ENCODE measurements around the gene C19orf38. TPM values are rescaled to one million over a fixed set of nuclear protein-coding genes. Genes with fewer than 3 reads are reported as not detected.
"Not testable (repeated sequence)": the region's sequence is repeated elsewhere in the genome, so short reads cannot be mapped to it uniquely, and the experiment has no call there.

C19orf38 gene
- total RNA-seq, 1 donor from 2014 or later: not detected

DNA sequence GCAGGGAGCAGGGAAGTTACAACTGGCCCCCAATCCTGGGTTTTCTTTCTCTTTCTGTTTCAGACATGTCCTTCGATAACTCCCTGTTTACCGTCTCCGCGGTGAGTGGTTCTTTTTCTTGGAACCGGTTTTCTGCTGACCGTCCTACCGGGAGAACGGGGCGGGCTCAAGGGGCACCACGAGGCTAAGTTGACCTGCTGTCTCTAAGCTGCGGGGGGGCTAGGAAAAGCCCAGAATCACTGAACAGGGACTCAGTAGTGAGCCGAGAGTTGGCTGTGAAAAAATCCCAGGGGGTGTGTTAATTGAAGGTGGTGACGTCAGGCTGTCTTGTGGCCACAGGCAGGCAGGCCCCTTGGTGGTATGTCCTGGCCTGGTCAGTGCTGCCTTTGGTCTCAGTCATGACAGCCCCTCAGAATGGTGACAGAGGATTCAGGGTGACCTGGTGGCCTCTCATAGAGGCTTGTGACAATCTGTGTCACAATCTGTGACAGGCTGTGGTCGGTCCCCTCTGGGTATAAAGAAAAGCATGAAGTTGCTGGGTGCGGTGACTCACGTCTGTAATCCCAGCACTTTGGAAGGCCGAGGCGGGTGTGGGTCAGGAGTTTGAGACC lies 15.0 kb downstream of the C19orf38 start:
- no peak for DNase-seq (ENCODE audit: low read depth, low spot score)
- peak overlapping the region; percentile 47 for H3K4me3 Mint-ChIP-seq

GRCh38 chr19:10864538-10864899 lies 16.3 kb downstream of the C19orf38 start:
- Mint-ChIP-seq H3K27me3 (ENCODE audit: low read depth) (no peaks in the 10 kb centered on the region), H3K36me3 (ENCODE audit: low read depth) (no peaks in the 10 kb centered on the region), H3K9me3 (no peaks in the 10 kb centered on the region), H3K27ac (ENCODE audit: unreplicated experiment) (peak overlapping the region; percentile 63), H3K4me1 (peaks cover 31% of the 10 kb centered on the region), H3K4me3 (peak overlapping the region; percentile 38)
- peak; percentile 92 for DNase-seq (ENCODE audit: low read depth, low spot score)
- TF ChIP-seq, protein P1, sequence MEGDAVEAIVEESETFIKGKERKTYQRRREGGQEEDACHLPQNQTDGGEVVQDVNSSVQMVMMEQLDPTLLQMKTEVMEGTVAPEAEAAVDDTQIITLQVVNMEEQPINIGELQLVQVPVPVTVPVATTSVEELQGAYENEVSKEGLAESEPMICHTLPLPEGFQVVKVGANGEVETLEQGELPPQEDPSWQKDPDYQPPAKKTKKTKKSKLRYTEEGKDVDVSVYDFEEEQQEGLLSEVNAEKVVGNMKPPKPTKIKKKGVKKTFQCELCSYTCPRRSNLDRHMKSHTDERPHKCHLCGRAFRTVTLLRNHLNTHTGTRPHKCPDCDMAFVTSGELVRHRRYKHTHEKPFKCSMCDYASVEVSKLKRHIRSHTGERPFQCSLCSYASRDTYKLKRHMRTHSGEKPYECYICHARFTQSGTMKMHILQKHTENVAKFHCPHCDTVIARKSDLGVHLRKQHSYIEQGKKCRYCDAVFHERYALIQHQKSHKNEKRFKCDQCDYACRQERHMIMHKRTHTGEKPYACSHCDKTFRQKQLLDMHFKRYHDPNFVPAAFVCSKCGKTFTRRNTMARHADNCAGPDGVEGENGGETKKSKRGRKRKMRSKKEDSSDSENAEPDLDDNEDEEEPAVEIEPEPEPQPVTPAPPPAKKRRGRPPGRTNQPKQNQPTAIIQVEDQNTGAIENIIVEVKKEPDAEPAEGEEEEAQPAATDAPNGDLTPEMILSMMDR (conservative IDR thresholded peaks at IDR 0.05): peak; percentile 88

More for the DNA sequence above, 15.0 kb downstream of the C19orf38 start:
- Mint-ChIP-seq H3K4me1 (peaks cover 32% of the 10 kb centered on the region), H3K27ac (ENCODE audit: unreplicated experiment) (peak overlapping the region; percentile 90), H3K27me3 (ENCODE audit: low read depth) (no peaks in the 10 kb centered on the region), H3K9me3 (no peaks in the 10 kb centered on the region), H3K36me3 (ENCODE audit: low read depth) (no peaks in the 10 kb centered on the region)
- TF ChIP-seq, protein P1 (conservative IDR thresholded peaks at IDR 0.05): no peak

DNA sequence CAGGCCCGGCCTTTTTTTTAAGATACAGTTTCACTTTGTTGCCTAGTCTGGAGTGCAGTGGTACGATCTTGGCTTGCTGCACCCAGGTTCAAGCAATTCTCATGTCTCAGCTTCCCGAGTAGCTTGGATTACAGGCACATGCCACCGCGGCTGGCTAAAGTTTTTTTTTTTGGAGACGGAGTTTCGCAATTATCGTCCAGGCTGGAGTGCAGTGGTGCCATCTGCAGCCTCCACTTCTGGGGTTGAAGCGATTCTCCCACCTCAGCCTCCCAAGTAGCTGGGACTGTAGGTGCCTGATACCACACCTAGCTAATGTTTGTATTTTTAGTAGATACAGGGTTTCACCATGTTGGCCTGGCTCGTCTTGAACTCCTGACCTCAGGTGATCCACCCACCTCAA lies 18.3 kb downstream of the C19orf38 start:
- TF ChIP-seq, protein P1 (conservative IDR thresholded peaks at IDR 0.05): no peak

DNA sequence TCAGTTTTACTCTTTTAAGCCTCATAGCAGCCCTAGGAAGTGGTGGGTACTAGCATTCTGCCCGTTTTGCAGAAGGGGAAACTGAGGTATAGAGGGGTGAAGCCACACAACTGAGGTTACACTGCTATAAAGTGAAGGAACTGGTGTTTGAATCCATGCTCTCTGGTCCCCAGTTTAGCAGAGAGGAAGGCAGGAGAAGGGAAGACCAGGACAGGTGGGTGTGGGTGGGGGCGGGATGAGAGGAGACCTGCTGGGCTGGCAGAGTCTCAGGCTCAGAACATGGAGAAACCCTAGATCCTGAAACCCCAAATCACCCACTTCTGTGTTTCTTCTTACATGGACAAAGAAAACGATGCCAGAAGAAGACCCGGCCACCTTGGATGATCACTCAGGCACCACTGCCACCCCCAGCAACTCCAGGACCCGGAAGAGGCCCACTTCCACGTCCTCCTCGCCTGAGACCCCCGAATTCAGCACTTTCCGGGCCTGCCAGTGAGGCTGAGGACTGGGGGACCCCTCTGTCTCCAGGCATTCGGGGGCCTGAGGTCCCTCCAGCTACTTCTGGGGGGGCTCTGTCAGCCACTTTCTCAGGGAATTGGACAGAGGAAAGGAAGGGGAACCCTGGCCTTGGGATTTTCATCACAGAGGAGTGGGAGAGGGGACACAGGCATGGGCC lies 20.8 kb downstream of the C19orf38 start:
- H3K27ac Mint-ChIP-seq (ENCODE audit: unreplicated experiment): no peak overlapping the region
- H3K9me3 Mint-ChIP-seq: no peaks in the 10 kb centered on the region
- H3K27me3 Mint-ChIP-seq (ENCODE audit: low read depth): no peaks in the 10 kb centered on the region
- no peaks in the 10 kb centered on the region for H3K36me3 Mint-ChIP-seq (ENCODE audit: low read depth)
- H3K4me3 Mint-ChIP-seq: peak overlapping the region; percentile 84
- TF ChIP-seq, protein P1 (conservative IDR thresholded peaks at IDR 0.05): no peak
- H3K4me1 Mint-ChIP-seq: peaks cover 39% of the 10 kb centered on the region
- no peak for DNase-seq (ENCODE audit: low read depth, low spot score)

More for the DNA sequence above, 18.3 kb downstream of the C19orf38 start:
- no peaks in the 10 kb centered on the region for H3K9me3 Mint-ChIP-seq
- peaks cover 36% of the 10 kb centered on the region for H3K4me1 Mint-ChIP-seq
- no peaks in the 10 kb centered on the region for H3K36me3 Mint-ChIP-seq (ENCODE audit: low read depth)
- H3K4me3 Mint-ChIP-seq: no peak overlapping the region
- DNase-seq (ENCODE audit: low read depth, low spot score): no peak
- H3K27me3 Mint-ChIP-seq (ENCODE audit: low read depth): no peaks in the 10 kb centered on the region
- H3K27ac Mint-ChIP-seq (ENCODE audit: unreplicated experiment): no peak overlapping the region

DNA sequence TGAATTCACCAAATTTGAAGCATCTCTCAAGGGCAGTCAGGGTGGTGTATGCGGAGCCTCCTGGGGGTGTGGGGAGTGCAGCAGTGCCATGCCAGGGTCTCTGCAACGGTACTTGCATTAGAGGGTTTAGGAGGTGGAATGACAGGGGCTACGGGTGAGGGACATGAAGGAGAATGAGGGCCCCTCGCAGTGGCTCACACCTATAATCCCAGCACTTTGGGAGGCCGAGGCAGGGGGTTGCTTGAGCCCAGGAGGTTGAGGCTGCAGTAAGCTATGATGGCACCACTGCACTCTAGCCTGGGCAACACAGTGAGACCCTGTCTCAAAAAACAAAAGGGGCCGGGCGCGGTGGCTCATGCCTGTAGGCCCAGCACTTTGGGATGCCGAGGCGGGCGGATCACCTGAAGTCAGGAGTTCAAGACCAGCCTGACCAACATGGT lies 21.7 kb downstream of the C19orf38 start:
- not testable (repeated sequence) for H3K27ac Mint-ChIP-seq (ENCODE audit: unreplicated experiment); H3K9me3 Mint-ChIP-seq; H3K27me3 Mint-ChIP-seq (ENCODE audit: low read depth); H3K36me3 Mint-ChIP-seq (ENCODE audit: low read depth); DNase-seq (ENCODE audit: low read depth, low spot score)
- Mint-ChIP-seq H3K4me1 (peaks cover 33% of the 10 kb centered on the region), H3K4me3 (peak overlapping the region; percentile 87)

GRCh38 chr19:10870501-10870954 lies 22.3 kb downstream of the C19orf38 start:
- TF ChIP-seq, protein P1 (conservative IDR thresholded peaks at IDR 0.05): no peak
- peak overlapping the region; percentile 87 for H3K4me3 Mint-ChIP-seq
- no peaks in the 10 kb centered on the region for H3K36me3 Mint-ChIP-seq (ENCODE audit: low read depth)
- no peaks in the 10 kb centered on the region for H3K9me3 Mint-ChIP-seq
- H3K27me3 Mint-ChIP-seq (ENCODE audit: low read depth): no peaks in the 10 kb centered on the region
- peak overlapping the region; percentile 98 for H3K27ac Mint-ChIP-seq (ENCODE audit: unreplicated experiment)
- no peak for DNase-seq (ENCODE audit: low read depth, low spot score)
- H3K4me1 Mint-ChIP-seq: peaks cover 33% of the 10 kb centered on the region

Data from neural crest cell (in vitro differentiated cells).